Measurements from ENCODE around the gene IRAK3.

Gene IRAK3

DNA sequence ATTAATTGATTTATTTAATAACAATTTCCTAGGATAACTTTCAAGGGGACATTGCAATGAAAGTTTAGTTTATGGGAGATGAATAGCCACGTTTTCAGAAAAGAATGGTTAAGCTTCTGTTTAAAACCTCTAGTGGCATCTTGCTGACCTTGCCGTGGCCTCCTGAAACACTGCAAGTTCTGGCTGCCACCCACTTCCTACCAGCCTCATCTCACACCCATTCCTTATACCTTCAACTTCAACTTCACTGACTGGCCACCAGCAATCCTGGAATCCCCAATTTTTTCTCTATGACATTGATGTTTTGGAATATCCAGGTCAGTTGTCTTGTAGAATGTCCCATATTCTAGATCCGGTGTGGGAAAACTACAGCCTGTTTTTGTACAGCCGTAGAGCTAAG, 108.1 kb downstream of the IRAK3 start:
- TF ChIP-seq, protein P1, sequence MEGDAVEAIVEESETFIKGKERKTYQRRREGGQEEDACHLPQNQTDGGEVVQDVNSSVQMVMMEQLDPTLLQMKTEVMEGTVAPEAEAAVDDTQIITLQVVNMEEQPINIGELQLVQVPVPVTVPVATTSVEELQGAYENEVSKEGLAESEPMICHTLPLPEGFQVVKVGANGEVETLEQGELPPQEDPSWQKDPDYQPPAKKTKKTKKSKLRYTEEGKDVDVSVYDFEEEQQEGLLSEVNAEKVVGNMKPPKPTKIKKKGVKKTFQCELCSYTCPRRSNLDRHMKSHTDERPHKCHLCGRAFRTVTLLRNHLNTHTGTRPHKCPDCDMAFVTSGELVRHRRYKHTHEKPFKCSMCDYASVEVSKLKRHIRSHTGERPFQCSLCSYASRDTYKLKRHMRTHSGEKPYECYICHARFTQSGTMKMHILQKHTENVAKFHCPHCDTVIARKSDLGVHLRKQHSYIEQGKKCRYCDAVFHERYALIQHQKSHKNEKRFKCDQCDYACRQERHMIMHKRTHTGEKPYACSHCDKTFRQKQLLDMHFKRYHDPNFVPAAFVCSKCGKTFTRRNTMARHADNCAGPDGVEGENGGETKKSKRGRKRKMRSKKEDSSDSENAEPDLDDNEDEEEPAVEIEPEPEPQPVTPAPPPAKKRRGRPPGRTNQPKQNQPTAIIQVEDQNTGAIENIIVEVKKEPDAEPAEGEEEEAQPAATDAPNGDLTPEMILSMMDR (IDR thresholded peaks at IDR 0.05): no peak

DNA sequence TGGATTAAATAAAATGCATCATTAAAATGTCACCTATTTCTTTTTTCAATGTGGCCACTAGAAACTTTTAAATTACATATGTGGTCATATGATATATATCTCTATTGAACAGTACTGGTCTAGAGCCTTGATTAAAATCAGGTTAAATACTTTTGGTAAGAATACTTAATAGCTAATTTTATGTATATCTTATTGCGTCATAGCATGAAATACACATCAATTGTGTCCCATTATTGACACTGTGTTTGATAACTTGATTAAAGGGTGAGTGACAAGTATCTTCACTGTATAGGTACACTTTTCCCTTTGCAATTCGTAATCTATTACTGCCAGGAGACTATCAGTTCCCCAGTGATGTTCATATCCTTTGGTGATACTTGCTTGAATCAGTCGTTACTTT, 108.9 kb downstream of the IRAK3 start:
- TF ChIP-seq, protein P1 (IDR thresholded peaks at IDR 0.05): no peak

DNA sequence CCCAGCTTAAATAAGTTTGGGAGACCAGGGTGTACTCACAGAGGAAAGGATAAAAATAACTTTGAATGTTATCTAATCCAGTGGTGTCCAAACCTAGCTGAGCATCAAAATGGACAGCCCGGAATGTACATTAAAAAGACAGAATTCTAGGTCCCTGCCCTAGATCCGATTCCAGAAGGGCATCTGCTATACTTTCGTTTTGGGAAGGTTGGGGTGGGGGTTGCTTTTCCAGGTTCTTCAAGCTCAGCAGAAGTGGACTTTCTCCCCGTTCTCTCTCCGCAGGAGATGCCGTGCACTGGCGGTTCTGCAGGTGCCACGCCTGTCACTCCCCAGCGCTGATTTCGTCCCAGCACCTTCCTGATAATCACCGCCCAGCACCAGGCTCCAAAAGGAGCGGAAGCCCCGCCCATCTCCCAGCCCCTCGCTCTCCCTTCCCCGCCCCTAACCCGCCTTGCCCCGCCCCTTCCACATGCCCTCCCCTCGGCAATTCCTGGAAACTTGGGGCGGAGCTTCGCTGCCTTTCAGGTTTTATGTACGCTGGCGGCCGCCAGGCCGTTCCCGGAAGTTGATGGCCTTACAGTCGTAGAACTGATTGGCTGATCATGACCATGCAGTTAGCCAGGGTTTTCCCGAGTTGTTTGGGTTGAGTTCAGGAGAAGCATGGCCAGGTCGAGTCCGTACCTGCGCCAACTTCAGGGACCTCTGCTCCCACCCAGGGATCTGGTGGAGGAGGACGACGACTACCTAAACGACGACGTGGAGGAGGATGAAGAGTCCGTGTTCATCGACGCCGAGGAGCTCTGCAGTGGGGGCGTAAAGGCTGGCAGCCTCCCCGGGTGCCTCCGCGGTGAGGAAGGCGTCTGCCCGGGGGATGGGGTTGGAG, 113.2 kb downstream of the IRAK3 start, which contains the start of gene HELB:
TSS of gene HELB (plus strand) at position 550 of the 883 bp plus-strand sequence. CDS start at position 661, 111 bp downstream.
- TF ChIP-seq, protein P1 (IDR thresholded peaks at IDR 0.05): no peak

DNA sequence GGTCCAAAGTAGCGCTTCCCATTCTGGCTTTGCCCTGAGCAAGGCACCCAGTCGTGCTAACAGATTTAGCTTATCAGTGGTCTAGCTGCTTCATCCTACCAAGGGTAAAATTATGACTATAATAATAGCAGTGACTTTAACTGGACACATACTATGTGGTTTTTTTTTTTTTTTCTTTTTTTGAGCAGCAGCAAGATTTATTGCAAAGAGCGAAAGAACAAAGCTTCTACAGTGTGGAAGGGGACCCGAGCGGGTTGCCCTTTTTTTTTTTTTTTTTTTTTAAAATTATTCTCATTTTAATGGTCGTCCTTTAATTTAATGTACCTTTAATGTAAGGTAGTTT, 113.8 kb downstream of the IRAK3 start:
- TF ChIP-seq, protein P1 (IDR thresholded peaks at IDR 0.05): no peak
